Colon (tissue), 2 donors: ENCODE measurements around the gene MUC15.
A peak's percentile ranks its signal among the peaks of the same experiment; 100 is the strongest.

Source experiments
- FAIRE-seq: peaks from 2 replicates; lab custom pipeline; 2012; peaks lifted over from hg19 to GRCh38; lab: Jason Lieb, UNC
- donor health status: control.
- donor health status: control.

The MUC15 gene

GRCh38 chr11:26573896-26574295, 1.8 kb upstream of the MUC15 start:
- FAIRE-seq, result no peak

- no peak for FAIRE-seq
These were observed 823 bp upstream of the MUC15 start for GRCh38 chr11:26572770-26573402.

- no peak for FAIRE-seq
These were observed 2.4 kb downstream of the MUC15 start for GRCh38 chr11:26569646-26570045.

GRCh38 chr11:26558190-26558589, 13.9 kb downstream of the MUC15 start:
- no peak for FAIRE-seq

GRCh38 chr11:26557666-26558065, 14.4 kb downstream of the MUC15 start:
- FAIRE-seq, result no peak

- no peak for FAIRE-seq
These were observed 15.5 kb downstream of the MUC15 start for GRCh38 chr11:26556582-26556981.

GRCh38 chr11:26554455-26554854, 17.6 kb downstream of the MUC15 start:
- no peak for FAIRE-seq

- no peak for FAIRE-seq
These were observed 18.9 kb downstream of the MUC15 start for GRCh38 chr11:26553182-26553581.

- FAIRE-seq, result no peak
These were observed 20.8 kb downstream of the MUC15 start for GRCh38 chr11:26551186-26551801.

- FAIRE-seq, result peak; percentile 72
These were observed 22.0 kb downstream of the MUC15 start for GRCh38 chr11:26550022-26550421.

- no peak for FAIRE-seq
These were observed 22.9 kb downstream of the MUC15 start for GRCh38 chr11:26549176-26549575.

- no peak for FAIRE-seq
These were observed 30.2 kb downstream of the MUC15 start for GRCh38 chr11:26541870-26542269.

GRCh38 chr11:26539517-26539916, 32.5 kb downstream of the MUC15 start:
- no peak for FAIRE-seq

- FAIRE-seq, result no peak
These were observed 34.7 kb downstream of the MUC15 start for GRCh38 chr11:26537341-26537740.

GRCh38 chr11:26527685-26528084, 44.4 kb downstream of the MUC15 start:
- no peak for FAIRE-seq

GRCh38 chr11:26522912-26523610, 49.0 kb downstream of the MUC15 start:
- FAIRE-seq, result no peak

GRCh38 chr11:26519469-26519868, 52.6 kb downstream of the MUC15 start:
- no peak for FAIRE-seq

GRCh38 chr11:26512196-26512595, 59.9 kb downstream of the MUC15 start:
- FAIRE-seq, result no peak

- FAIRE-seq, result no peak
These were observed 61.3 kb downstream of the MUC15 start for GRCh38 chr11:26510756-26511155.

- FAIRE-seq, result no peak
These were observed 61.9 kb downstream of the MUC15 start for GRCh38 chr11:26510164-26510563.
